NCI-H446 treated with DMSO at 0.1 percent for 48 hours (cell line): Measurements from ENCODE around the gene LILRA1.
"Not testable (repeated sequence)": the region's sequence is repeated elsewhere in the genome, so short reads cannot be mapped to it uniquely, and the experiment has no call there.

Experiments
- DNase-seq: peaks from one replicate; lab custom pipeline; 2025; lab: John Stamatoyannopoulos, UW

LILRA1 gene

DNA sequence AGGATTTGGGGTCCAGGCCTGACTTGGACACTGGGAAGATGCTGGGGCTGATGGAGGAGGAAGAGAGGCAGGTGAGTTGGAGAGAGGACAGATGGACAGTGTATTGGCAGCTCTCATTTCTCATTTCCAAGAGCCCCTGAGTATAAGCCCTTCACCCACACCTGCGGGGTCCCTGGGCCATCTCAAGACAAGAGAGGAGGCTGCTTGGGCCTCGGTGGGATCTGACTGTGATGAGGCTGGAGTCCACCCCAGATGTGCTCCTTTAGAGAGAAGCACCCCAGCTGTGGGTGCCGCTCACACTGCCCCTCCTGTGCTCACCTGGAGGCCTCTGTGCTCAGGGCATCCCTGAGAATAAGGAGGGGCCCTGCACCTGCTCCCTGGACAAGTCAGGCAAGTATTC lies 16.1 kb upstream of the LILRA1 start:
- DNase-seq, result no peak

DNA sequence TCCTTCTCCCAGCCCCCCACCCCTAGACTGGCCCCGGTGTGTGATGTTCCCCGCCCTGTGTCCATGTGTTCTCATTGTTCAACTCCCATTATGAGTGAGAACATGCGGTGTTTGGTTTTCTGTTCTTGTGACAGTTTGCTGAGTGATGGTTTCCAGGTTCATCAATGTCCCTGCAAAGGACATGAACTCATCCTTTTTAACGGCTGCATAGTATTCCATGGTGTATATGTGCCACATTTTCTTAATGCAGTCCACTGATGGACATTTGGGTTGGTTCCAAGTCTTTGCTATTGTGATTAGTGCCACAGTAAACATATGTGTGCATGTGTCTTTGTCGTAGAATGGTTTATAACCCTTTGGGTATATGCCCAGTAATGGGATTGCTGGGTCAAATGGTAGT lies 15.2 kb upstream of the LILRA1 start:
- not testable (repeated sequence) for DNase-seq

DNA sequence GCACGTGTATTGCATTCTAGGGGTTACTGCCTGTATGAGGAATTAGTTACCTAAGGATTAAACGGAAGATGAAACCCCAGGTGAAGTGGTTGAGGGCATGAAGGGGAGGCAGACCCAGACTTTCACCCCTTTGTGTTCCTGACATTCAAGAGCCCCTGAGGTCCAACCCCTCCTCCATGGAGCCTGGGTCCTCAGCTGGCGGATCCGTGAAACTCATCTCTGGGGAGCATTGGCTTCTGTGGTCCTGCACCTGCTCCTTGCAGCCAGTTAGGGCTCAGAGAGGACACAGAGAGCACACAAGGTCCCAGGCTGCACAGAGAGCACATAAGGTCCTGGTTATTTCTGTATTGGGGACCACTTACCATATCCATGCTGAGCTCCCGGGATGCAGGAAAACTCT lies 7.0 kb upstream of the LILRA1 start:
- DNase-seq, result no peak

DNA sequence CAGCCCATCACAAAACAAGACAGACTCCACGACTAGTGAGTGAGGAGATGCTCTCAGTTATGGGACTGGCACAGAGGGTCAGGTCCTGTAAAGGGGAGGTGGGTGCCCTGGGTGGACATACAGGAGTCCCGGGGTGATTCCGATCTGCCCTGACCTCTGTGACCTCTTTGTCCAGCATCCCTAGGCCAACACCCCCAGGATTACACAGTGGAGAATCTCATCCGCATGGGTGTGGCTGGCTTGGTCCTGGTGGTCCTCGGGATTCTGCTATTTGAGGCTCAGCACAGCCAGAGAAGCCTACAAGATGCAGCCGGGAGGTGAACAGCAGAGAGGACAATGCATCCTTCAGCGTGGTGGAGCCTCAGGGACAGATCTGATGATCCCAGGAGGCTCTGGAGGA lies 6.4 kb upstream of the LILRA1 start:
- no peak for DNase-seq

DNA sequence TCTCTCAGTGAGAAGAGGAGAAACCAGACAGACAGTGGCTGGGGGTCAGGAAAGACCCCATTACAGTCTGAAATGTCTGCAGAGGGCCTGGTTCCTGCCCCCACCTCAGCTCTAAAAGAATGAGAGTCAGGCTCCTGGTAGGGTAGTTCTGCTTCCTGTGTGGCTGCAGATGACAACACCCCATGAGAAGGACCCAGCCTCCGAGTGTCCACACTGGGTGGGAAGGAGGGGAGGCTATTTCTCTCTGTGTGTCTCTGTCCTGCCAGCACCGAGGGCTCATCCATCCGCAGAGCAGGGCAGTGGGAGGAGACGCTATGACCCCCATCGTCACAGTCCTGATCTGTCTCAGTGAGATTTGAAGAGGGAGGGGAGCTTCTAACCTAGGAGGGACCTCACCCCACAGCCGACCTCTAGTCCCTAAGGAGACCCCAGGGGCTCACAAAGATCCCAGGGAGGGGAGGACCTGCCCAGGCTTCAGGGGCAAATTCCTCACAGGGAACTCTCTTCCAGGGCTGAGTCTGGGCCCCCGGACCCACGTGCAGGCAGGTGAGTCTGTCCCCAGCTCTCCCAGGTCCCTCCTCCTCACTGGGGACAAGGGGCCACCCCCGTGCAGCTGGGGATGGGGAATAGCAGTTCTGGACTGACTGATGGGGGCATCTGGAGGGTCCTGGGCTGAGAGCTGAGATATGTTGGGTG lies 647 bp downstream of the LILRA1 start:
- not testable (repeated sequence) for DNase-seq

DNA sequence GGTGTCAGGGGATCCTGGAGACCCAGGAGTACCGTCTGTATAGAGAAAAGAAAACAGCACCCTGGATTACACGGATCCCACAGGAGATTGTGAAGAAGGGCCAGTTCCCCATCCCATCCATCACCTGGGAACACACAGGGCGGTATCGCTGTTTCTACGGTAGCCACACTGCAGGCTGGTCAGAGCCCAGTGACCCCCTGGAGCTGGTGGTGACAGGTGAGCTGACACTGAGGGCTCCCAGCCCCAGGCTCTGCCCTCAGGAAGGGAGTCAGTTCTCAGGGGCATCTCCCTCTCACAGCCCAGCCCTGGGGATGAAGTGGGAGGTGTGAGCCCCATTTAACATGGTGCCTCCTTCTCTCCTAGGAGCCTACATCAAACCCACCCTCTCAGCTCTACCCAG lies 1.3 kb downstream of the LILRA1 start:
- no peak for DNase-seq

DNA sequence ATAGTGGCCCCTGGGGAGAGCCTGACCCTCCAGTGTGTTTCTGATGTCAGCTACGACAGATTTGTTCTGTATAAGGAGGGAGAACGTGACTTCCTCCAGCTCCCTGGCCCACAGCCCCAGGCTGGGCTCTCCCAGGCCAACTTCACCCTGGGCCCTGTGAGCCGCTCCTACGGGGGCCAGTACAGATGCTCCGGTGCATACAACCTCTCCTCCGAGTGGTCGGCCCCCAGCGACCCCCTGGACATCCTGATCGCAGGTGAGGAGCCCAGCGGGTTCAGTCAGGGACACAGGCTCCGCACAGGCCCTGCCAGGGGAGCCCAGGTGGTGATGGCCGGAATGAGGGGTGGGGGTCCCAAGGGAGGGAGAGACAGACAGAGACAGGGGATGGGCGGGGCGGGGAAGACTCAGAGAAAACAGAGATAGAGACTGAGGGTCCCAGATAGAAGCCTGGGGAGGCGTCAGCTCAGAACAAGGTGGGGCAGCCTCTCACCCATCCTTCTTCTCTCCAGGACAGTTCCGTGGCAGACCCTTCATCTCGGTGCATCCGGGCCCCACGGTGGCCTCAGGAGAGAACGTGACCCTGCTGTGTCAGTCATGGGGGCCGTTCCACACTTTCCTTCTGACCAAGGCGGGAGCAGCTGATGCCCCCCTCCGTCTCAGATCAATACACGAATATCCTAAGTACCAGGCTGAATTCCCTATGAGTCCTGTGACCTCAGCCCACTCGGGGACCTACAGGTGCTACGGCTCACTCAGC lies 2.4 kb downstream of the LILRA1 start:
- not testable (repeated sequence) for DNase-seq

DNA sequence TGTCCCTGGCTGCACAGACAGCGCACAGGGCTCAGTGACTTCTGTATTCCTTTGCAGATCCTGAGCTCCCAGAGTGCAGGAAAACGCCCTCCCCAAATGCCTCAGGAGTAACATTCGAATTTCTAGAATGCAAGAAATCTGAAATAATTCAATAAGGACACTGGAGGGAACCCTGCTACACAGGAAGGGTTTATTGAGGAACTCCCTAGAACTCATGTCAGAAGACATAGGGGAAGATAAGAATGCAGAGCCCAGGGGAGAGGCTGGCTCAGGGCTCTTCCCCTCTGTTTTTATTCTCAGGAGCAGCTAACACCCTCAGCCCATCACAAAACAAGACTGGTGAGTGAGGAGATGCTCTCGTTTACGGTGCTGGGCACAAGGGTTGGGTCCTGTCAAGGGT lies 6.8 kb downstream of the LILRA1 start:
- DNase-seq, result no peak

DNA sequence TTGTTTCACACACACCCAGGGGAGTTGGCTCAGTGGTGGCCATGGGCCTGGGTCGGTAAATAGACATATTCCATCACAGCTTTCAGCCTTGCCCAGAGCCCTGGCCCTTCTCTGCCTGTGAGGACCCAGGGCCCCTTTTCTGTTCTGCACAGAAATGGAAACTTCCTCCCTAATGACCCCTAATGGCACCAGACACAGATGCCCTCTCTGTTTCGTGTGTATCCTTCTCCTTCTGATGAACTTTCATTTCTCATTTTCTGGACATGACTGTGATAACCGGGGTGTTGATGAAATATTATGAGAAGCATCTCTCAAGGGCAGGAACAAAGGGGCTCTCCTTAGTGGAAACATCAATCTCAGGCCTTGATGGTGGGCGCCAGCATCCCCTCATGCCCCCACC lies 12.8 kb downstream of the LILRA1 start:
- DNase-seq, result no peak

DNA sequence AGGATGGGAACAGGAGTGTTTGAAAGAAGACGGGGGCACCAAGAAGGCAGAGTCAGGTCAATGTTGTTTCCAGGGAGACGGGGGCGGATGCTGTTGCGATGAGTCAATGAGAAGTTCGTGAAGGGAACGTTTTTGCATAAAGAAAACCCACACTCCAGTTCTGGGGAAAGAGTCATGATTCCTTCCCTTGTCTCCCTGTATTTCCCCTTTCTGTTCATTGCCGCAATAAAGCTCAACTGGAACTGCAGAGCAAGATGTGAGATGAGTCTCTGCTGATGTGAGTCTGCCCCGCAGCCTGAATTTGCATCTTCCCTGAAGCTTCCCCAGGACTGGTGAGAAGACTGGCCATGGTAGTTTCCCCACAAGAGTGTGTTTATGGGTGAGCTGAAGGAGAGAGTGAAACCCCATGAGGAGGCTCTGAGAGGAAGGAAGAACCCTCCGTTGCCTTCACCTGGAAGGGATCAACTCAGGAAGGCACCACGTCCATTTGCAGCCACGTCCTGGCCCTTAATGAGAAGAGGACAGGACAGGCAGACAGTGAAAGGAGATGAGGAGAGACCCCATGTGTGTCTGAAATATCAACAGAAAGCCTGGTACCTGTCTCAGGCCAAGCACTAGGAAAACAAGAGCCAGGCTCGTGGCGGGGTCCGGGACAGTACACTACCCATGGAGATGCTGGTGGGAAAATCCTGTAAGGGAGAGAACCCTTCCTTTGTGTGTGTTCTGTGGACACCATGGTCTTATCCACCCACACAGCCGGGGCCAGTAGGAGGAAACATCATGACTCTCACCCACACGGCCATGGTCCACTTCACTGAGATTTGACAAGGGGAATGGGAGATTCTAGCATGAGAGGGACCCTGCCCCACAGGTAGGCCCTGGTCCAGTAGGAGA lies 13.7 kb downstream of the LILRA1 start:
- DNase-seq, result no peak

DNA sequence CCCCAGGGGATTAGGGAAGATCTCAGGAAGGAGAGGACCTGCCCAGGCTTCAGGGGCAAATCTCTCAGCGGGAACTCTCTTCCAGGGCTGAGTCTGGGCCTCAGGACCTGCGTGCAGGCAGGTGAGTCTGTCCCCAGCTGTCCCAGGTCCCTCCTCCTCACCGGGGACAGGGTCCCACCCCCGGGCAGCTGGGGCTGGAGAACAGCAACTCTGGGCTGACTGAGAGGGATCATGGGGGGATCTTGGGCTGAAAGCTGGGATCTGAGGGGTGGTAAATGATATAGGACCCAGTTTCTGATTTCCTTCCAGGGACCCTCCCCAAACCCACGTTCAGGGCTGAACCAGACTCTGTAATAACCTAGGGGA lies 14.3 kb downstream of the LILRA1 start:
- DNase-seq, result no peak

DNA sequence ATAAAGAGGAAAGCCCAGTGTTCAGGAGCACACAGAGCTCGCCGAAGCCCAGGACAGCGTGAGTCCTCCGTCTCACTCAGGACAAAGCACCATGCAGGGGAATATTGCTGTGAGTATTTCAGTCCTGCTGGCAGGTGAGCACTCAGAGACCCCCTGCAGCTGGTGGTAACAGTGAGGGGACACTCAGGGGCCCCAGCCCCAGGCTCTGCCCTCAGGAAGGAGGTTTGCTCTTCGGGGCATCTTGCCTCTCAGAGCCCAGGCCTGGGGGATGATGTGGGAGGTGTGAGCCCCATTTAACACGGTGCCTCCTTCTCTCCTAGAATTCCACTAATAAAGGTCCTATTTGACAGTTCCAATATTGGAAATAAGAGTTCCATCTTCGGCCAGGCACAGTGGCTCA lies 14.8 kb downstream of the LILRA1 start:
- DNase-seq, result no peak

DNA sequence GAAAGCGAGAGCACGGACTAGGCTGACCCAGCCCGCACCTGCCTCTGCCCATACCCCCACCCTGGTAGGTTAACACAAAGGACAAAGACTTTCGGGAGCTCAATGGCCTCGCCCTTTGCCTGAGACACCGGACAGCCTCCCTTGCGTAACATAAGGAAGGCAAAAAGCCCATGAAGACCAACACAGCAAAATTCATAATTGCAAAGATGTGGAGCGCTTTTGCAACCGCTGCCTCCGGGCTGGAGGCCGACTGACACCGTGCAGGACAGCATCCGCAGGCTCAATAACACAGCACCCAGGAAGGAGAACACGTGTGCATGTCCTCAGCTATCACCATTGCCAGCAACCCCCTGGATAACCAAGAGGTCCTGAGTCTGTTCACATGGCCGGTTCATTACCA lies 15.4 kb downstream of the LILRA1 start:
- DNase-seq, result no peak

DNA sequence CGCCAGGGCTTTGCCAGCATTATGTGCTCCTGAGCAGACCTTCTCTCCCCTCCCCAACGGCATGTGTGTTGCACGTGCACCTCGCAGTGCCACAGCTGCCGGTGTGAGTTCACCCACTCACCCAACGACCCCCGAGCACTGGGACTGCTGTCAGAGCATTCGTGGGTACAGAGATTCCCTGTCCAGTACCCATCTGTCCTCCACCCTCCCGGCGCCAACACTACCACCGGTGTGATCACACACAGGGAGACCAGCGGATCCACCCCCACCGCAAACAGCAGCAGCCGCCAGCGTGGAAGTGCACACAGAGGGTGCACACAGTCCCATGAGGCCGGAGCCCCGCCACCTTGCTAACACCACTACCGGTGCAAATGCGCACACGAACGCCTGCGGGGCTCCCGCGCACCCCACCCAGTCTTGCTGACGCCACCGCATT lies 15.9 kb downstream of the LILRA1 start:
- no peak for DNase-seq

DNA sequence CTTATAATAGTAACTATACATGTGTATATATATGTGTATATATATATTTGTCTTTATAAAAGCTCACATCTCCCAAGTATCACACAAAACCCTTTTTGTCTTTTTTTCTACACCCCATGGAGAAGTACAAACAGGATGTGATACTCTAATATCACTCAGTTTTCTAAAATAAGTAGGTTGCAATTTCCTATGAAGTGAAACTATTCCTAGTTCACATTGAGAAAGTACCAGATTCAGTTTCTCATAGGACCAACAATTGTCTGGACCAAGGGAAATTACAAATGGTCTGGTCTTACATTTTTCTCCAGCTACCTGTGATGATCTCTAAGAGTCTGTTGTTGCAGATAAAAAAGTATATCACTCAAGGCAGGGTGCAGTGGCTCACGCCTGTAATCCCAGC lies 19.0 kb downstream of the LILRA1 start:
- no peak for DNase-seq

DNA sequence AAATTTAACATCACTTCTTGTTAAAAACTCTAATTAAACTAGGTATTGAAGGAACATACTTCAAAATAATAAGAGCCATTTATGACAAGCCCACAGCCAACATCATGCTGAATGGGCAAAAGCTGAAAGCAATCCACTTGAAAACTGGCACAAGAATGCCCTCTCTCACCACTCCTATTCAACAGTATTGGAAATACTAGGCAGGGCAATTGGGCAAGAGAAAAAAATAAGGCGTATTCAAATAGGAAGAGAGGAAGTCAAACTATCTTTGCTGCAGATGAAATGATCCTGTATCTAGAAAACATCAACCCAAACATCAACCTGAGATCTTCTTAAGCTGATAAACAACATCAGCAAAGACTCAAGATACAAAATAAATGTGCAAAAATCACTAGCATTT lies 21.3 kb downstream of the LILRA1 start:
- no peak for DNase-seq

DNA sequence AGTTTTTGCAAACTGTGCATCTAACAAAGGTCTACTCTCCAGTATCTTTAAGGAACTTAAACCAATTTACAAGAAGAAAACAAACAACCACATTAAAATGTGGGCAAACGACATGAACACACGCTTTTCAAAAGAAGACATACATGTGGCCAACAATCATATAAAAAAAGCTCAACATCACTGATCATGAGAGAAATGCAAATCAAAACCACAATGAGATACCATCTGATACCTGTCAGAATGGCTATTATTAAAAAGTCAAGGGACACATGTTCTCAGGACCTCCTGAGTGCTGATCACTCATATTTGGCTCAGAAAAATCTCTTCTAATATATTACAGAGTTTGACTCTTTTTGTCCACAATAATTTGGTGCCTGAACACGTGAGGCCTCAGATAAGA lies 22.6 kb downstream of the LILRA1 start:
- DNase-seq, result no peak

DNA sequence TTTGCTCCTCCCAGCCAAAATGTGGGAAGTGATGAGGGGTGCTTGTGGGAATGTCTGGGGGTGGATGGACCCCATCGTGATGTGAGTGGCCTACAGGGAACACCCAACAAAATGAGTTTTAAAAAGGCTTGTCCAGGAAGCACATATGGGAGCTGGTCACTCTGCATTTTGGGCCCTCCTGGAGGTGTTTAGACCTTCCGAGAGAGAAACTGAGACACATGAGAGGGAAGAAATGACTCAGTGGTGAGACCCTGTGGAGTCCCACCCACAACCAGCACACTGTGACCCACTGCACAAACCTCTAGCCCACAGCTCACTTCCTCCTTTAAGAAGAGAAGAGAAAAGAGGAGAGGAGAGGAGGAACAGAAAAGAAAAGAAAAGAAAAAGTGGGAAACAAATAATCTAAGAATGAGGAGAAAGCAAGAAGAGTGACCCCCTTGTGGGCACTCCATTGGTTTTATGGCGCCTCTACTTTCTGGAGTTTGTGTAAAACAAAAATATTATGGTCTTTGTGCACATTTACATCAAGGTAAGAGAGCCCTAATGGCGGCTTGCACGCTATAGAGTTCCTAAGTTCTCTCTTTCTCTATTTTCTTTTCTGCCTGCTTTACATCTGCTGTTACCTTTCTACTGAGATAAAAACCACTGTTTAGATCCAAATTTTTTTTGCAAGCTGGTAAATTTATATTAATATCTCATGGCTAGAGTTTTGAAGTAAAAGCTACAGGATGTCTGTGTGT lies 23.6 kb downstream of the LILRA1 start:
- DNase-seq, result no peak

DNA sequence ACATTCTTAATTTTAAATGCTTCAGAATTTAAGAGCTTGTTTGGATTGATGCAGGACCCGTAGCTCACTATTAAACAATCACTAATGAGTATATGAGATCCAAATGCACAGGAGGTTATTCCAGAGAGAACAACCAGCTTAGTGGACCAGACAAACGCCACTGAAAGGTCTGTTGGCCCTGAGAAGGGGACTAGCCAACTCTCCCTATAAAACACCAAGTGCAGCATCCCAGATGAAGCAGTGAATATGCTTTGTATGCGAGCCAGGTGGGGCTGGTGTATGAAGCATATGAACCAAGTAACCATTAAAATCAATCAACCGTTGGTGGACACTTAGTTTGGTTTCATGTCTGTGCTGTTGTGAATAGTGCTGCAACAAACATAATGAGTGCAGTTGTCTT lies 27.0 kb downstream of the LILRA1 start:
- DNase-seq, result no peak

DNA sequence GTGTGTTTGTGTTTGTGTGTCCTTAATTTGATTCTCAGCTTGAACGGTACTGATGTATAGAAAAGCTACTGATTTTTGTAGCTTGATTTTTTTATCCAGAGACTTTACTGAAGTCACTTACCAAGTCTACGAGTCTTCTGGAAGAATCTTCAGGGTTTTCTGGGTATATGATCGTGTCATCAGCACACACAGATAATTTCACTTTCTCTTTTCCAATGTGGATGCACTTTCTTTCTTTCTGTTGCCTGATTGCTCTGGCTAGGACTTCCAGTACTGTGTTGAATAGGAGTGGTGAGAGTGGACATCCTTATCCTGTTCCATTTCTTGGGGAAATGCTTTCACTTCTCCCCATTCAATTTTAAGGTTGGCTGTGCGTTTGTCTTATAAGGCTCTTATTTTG lies 29.0 kb downstream of the LILRA1 start:
- DNase-seq, result no peak

DNA sequence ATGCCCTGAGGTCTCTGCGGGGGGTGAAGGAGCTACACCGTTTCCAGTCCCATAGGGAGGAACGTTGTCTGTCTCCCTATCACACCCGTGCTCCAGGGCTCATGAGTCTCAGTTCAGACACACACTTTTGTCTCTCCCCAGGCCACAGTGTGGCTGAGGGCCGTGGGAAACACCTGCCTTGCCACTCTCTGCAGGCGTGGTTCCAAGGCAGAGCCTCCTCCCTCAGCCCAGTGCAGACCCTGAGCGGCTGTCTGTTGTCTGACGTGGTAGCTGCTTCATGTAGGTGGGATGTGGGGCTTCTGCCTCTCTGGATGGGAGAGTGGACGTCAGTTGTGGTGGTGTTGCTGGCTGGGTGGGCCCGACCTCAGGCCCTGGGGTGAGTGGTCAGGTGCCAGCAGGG lies 30.8 kb downstream of the LILRA1 start:
- DNase-seq, result not testable (repeated sequence)
